Mesendoderm (in vitro differentiated cells): ENCODE measurements around the gene CACNB1.
A peak's percentile ranks its signal among the peaks of the same experiment; 100 is the strongest.
"Not testable (repeated sequence)": the region's sequence is repeated elsewhere in the genome, so short reads cannot be mapped to it uniquely, and the experiment has no call there.

Experiments
- DNase-seq: peaks from one replicate; pipeline ENCODE4 v3.0.0; 2013
- H2AK5ac ChIP-seq: 2 replicates; pipeline ENCODE4 v1.6.1; 2013; ENCODE audit warnings: low read length, inconsistent platforms
- H2BK120ac ChIP-seq: 2 replicates; pipeline ENCODE4 v1.6.1; 2013; ENCODE audit warnings: low read depth, mild to moderate bottlenecking, low read length, moderate library complexity, mixed read lengths
- H2BK15ac ChIP-seq: replicated peaks from 2 replicates; pipeline ENCODE4 v1.6.1; 2013; ENCODE audit warnings: low read depth, mild to moderate bottlenecking, moderate library complexity
- H2BK5ac ChIP-seq: 2 replicates; pipeline ENCODE4 v1.6.1; 2013; ENCODE audit warnings: low read length, inconsistent platforms
- H3K18ac ChIP-seq: 2 replicates; pipeline ENCODE4 v1.6.1; 2013; ENCODE audit warnings: mild to moderate bottlenecking, low read length, mixed read lengths
- H3K23ac ChIP-seq: one replicate; pipeline ENCODE4 v1.6.1; 2013; ENCODE audit warnings: low read length
- H3K27ac ChIP-seq: 2 replicates; pipeline ENCODE4 v1.5.1; 2013; ENCODE audit warnings: low read depth, mild to moderate bottlenecking, inconsistent platforms, low read length, moderate library complexity
- H3K27me3 ChIP-seq: 2 replicates; pipeline ENCODE4 v1.6.1; 2013; ENCODE audit warnings: low read length, control low read depth, mild to moderate bottlenecking, inconsistent platforms; ENCODE audit not compliant: insufficient read depth, poor library complexity
- H3K36me3 ChIP-seq: 2 replicates; pipeline ENCODE4 v1.6.1; 2013; ENCODE audit warnings: low read length, inconsistent platforms; ENCODE audit not compliant: control insufficient read depth, insufficient read depth
- H3K4ac ChIP-seq: one replicate; pipeline ENCODE4 v1.6.1; 2013; ENCODE audit warnings: low read depth, mild to moderate bottlenecking, low read length, moderate library complexity
- H3K4me1 ChIP-seq: 2 replicates; pipeline ENCODE4 v1.6.1; 2013; ENCODE audit warnings: low read depth, low read length, inconsistent platforms; ENCODE audit not compliant: control insufficient read depth
- H3K4me2 ChIP-seq: 2 replicates; pipeline ENCODE4 v1.6.1; 2013; ENCODE audit warnings: low read length
- H3K4me3 ChIP-seq: 2 replicates; pipeline ENCODE4 v1.5.1; 2013; ENCODE audit warnings: mild to moderate bottlenecking, low read length
- H3K56ac ChIP-seq: one replicate; pipeline ENCODE4 v1.6.1; 2013; ENCODE audit warnings: low read length
- H3K79me1 ChIP-seq: 2 replicates; pipeline ENCODE4 v1.6.1; 2013; ENCODE audit warnings: low read length, inconsistent platforms
- H3K79me2 ChIP-seq: 2 replicates; pipeline ENCODE4 v1.6.1; 2013; ENCODE audit warnings: mild to moderate bottlenecking, low read length; ENCODE audit not compliant: control insufficient read depth, insufficient read depth
- H3K9ac ChIP-seq: 2 replicates; pipeline ENCODE4 v1.6.1; 2013; ENCODE audit warnings: low read length, inconsistent platforms
- H4K5ac ChIP-seq: one replicate; pipeline ENCODE4 v1.6.1; 2013; ENCODE audit warnings: low read length
- H4K8ac ChIP-seq: one replicate; pipeline ENCODE4 v1.6.1; 2013; ENCODE audit warnings: low read depth, mild to moderate bottlenecking, control low read depth, low read length, moderate library complexity
- WGBS: extraction: QIAGEN DNeasy Blood & Tissue Kit; methylation state at CpG from one replicate; pipeline ENCODE4 v1.1.7; 2013; ENCODE audit warnings: low lambda C conversion rate, missing lambda C conversion rate; ENCODE audit not compliant: insufficient coverage; ENCODE audit errors: extremely low coverage; 5-methylcytosine and 5-hydroxymethylcytosine counted together

Gene CACNB1

GRCh38 chr17:39134878-39135277 lies 62.6 kb downstream of the CACNB1 start:
- Histone ChIP-seq H3K79me2 (no peaks in the 10 kb centered on the region), H3K4me3 (no peak overlapping the region)

GRCh38 chr17:39132192-39132610 lies 65.3 kb downstream of the CACNB1 start:
- no peak overlapping the region for H2BK120ac ChIP-seq
- H3K56ac ChIP-seq: no peak overlapping the region
- H4K8ac ChIP-seq: no peak overlapping the region
- no peaks in the 10 kb centered on the region for H3K79me2 ChIP-seq
- no peak overlapping the region for H3K23ac ChIP-seq
- no peak overlapping the region for H2BK5ac ChIP-seq
- H3K4me1 ChIP-seq: peaks cover 2% of the 10 kb centered on the region
- no peak overlapping the region for H3K4me2 ChIP-seq
- H3K27me3 ChIP-seq: no peaks in the 10 kb centered on the region
- no peak overlapping the region for H3K4me3 ChIP-seq
- H3K9ac ChIP-seq: no peak overlapping the region
- no CpG with 5 or more reads among the region's 7 CpGs for WGBS
- H3K27ac ChIP-seq: no peak overlapping the region
- no peak overlapping the region for H3K4ac ChIP-seq
- no peak overlapping the region for H2AK5ac ChIP-seq
- no peaks in the 10 kb centered on the region for H3K36me3 ChIP-seq
- no peaks in the 10 kb centered on the region for H3K79me1 ChIP-seq
- no peak overlapping the region for H4K5ac ChIP-seq
- H3K18ac ChIP-seq: no peak overlapping the region
- DNase-seq: peak; percentile 76
- no peak overlapping the region for H2BK15ac ChIP-seq

More at GRCh38 chr17:39134878-39135277, 62.6 kb downstream of the CACNB1 start:
- no peak overlapping the region for H3K18ac ChIP-seq
- no peak overlapping the region for H3K4ac ChIP-seq
- H3K56ac ChIP-seq: no peak overlapping the region
- no peak overlapping the region for H2BK120ac ChIP-seq
- peaks cover 2% of the 10 kb centered on the region for H3K4me1 ChIP-seq
- no peak overlapping the region for H3K23ac ChIP-seq
- H2AK5ac ChIP-seq: no peak overlapping the region
- H3K4me2 ChIP-seq: no peak overlapping the region
- H3K27me3 ChIP-seq: no peaks in the 10 kb centered on the region
- WGBS: no CpG with 5 or more reads among the region's 6 CpGs
- no peak overlapping the region for H4K8ac ChIP-seq
- H3K9ac ChIP-seq: no peak overlapping the region
- H3K36me3 ChIP-seq: no peaks in the 10 kb centered on the region
- H2BK5ac ChIP-seq: no peak overlapping the region
- H2BK15ac ChIP-seq: no peak overlapping the region
- H3K27ac ChIP-seq: no peak overlapping the region
- no peak overlapping the region for H4K5ac ChIP-seq
- DNase-seq: no peak
- H3K79me1 ChIP-seq: no peaks in the 10 kb centered on the region

- Histone ChIP-seq H3K4me2 (no peak overlapping the region), H3K27me3 (no peaks in the 10 kb centered on the region), H2AK5ac (no peak overlapping the region), H3K56ac (no peak overlapping the region), H4K5ac (no peak overlapping the region), H2BK5ac (no peak overlapping the region), H3K27ac (no peak overlapping the region), H3K4ac (no peak overlapping the region), H3K4me3 (no peak overlapping the region), H2BK15ac (no peak overlapping the region), H4K8ac (no peak overlapping the region), H3K4me1 (peaks cover 2% of the 10 kb centered on the region), H2BK120ac (no peak overlapping the region), H3K79me2 (no peaks in the 10 kb centered on the region), H3K36me3 (no peaks in the 10 kb centered on the region), H3K9ac (no peak overlapping the region), H3K18ac (no peak overlapping the region), H3K23ac (no peak overlapping the region), H3K79me1 (no peaks in the 10 kb centered on the region)
- no CpG with 5 or more reads among the region's 6 CpGs for WGBS
- peak; percentile 57 for DNase-seq
Measured at GRCh38 chr17:39131616-39132015, 65.9 kb downstream of the CACNB1 start.

GRCh38 chr17:39130205-39130604 lies 67.3 kb downstream of the CACNB1 start:
- H2BK5ac ChIP-seq: no peak overlapping the region
- no peaks in the 10 kb centered on the region for H3K79me1 ChIP-seq
- no peak overlapping the region for H3K27ac ChIP-seq
- WGBS: no CpG with 5 or more reads among the region's 3 CpGs
- H2AK5ac ChIP-seq: no peak overlapping the region
- no peak overlapping the region for H2BK120ac ChIP-seq
- peaks cover 2% of the 10 kb centered on the region for H3K4me1 ChIP-seq
- no peaks in the 10 kb centered on the region for H3K27me3 ChIP-seq
- no peak overlapping the region for H3K23ac ChIP-seq
- H3K18ac ChIP-seq: no peak overlapping the region
- no peak for DNase-seq
- no peak overlapping the region for H4K5ac ChIP-seq
- no peak overlapping the region for H3K9ac ChIP-seq
- H3K56ac ChIP-seq: no peak overlapping the region
- no peak overlapping the region for H3K4me2 ChIP-seq
- no peaks in the 10 kb centered on the region for H3K79me2 ChIP-seq
- H4K8ac ChIP-seq: no peak overlapping the region
- H3K36me3 ChIP-seq: no peaks in the 10 kb centered on the region
- no peak overlapping the region for H3K4me3 ChIP-seq
- H3K4ac ChIP-seq: no peak overlapping the region
- no peak overlapping the region for H2BK15ac ChIP-seq

GRCh38 chr17:39129544-39129943 lies 67.9 kb downstream of the CACNB1 start:
- H3K18ac ChIP-seq, H3K4me1 ChIP-seq, H3K27ac ChIP-seq, H3K79me1 ChIP-seq, DNase-seq, H3K4me2 ChIP-seq, H3K4me3 ChIP-seq, H3K23ac ChIP-seq, H3K36me3 ChIP-seq, H4K8ac ChIP-seq, H2BK5ac ChIP-seq, H2BK120ac ChIP-seq, H2BK15ac ChIP-seq, H3K9ac ChIP-seq, H3K56ac ChIP-seq, H2AK5ac ChIP-seq, H3K79me2 ChIP-seq, H4K5ac ChIP-seq, H3K27me3 ChIP-seq, H3K4ac ChIP-seq: not testable (repeated sequence)
- no CpG with 5 or more reads among the region's 6 CpGs for WGBS

GRCh38 chr17:39126436-39126835 lies 71.0 kb downstream of the CACNB1 start:
- Histone ChIP-seq H2AK5ac (no peak overlapping the region), H3K4me2 (no peak overlapping the region), H4K5ac (no peak overlapping the region), H3K27ac (no peak overlapping the region), H3K56ac (no peak overlapping the region), H2BK15ac (no peak overlapping the region), H3K4me1 (no peaks in the 10 kb centered on the region), H3K4me3 (no peak overlapping the region), H3K79me1 (no peaks in the 10 kb centered on the region), H3K79me2 (no peaks in the 10 kb centered on the region), H3K27me3 (no peaks in the 10 kb centered on the region), H2BK120ac (no peak overlapping the region), H2BK5ac (no peak overlapping the region), H3K36me3 (no peaks in the 10 kb centered on the region), H3K9ac (no peak overlapping the region), H3K4ac (no peak overlapping the region), H4K8ac (no peak overlapping the region), H3K23ac (no peak overlapping the region), H3K18ac (no peak overlapping the region)
- WGBS: no CpG with 5 or more reads among the region's 6 CpGs
- DNase-seq: no peak
